NCI-H1436 treated with DMSO at 0.1 percent for 48 hours (cell line): ENCODE results near the gene C1QTNF9.
"Not testable (repeated sequence)": the region's sequence is repeated elsewhere in the genome, so short reads cannot be mapped to it uniquely, and the experiment has no call there.

Source experiments
- DNase-seq: peaks from one replicate; lab custom pipeline; 2025; lab: John Stamatoyannopoulos, UW

C1QTNF9 gene

DNA sequence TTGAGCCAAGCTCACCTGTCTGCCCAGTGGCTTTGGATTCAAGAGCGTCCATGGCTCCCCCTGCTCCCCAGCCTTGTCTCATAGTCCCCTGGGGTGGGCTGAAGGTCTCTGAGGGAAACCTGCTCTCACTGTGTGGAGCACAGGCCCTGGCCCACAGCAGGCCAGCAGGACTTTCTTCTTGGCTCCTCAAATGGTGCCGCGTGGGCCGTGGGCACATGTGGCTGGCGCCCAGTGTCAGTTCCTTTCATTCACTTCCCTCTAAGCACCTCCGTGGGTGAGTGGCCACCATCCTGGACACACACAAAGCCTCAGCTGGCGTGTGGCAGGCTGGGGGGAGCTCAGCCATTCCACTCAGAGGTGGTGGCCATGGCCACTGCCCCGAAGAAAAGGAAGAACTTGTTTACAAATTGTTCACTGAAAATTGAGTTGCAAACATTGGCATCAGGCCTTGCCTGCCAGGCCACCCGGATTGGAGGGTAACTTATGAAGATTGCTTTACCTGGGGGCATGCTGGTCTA, 53.1 kb downstream of the C1QTNF9 start:
- no peak for DNase-seq

DNA sequence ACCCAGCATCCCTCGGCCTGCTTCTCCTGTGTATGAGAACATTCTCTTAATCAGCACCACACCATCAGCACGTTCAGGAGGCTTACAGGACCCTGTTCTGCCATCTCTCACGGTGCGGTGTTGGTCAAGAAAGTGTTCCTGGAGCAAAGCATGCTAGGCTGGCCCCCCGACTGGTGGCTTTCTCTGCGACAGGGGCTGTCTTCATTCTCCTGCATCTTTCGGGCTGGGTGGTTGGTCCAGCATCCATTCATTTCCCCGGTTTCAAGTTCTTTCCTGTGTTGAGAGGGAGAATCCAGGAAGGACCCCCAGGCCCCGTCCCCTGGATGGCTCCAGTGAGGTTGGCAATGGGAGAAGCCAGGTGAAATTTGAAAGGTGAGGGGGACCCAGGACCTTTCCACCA, 55.8 kb downstream of the C1QTNF9 start:
- no peak for DNase-seq

GRCh38 chr13:24366315-24366714, 56.9 kb downstream of the C1QTNF9 start:
- DNase-seq, result not testable (repeated sequence)

- not testable (repeated sequence) for DNase-seq
Measured at GRCh38 chr13:24371273-24371672, 61.9 kb downstream of the C1QTNF9 start.
